Sigmoid colon (tissue), 7 donors: ENCODE data around the gene SVOPL. TPM values are rescaled to one million over a fixed set of nuclear protein-coding genes. Genes with fewer than 3 reads are reported as not detected.

Experiments
- DNase-seq: peaks from one replicate; pipeline ENCODE4 v3.0.0-alpha.2; 2019
- H3K27ac ChIP-seq, 4 donors: fragments of 200-600 bp; sonication (generic); one replicate each; pipeline ENCODE4 v1.5.1; 2016 to 2019; ENCODE audit warnings: mild to moderate bottlenecking in 1 of 4
- H3K27me3 ChIP-seq, 3 donors: fragments of 200-600 bp; sonication (generic); one replicate each; pipeline ENCODE4 v1.5.1; 2019; ENCODE audit warnings: mild to moderate bottlenecking in 1 of 3
- H3K36me3 ChIP-seq, 4 donors: fragments of 200-600 bp; sonication (generic); one replicate each; pipeline ENCODE4 v1.5.1; 2016 to 2019
- H3K4me1 ChIP-seq, 4 donors: fragments of 200-600 bp; sonication (generic); one replicate each; pipeline ENCODE4 v1.5.1; 2017 to 2019
- H3K4me3 ChIP-seq, 4 donors: fragments of 200-600 bp; sonication (generic); one replicate each; pipeline ENCODE4 v1.5.1; 2017 to 2019; ENCODE audit warnings: mild to moderate bottlenecking in 2 of 4, moderate library complexity in 1 of 4
- H3K9me3 ChIP-seq, 4 donors: fragments of 200-600 bp in 3 of 4; sonication (generic) in 3 of 4; one replicate each; pipeline versions ENCODE4 v1.5.1 to v1.6.1; 2013 to 2019
- EP300 ChIP-seq, 4 donors: sonication (generic); formaldehyde crosslinking; IDR thresholded peaks; one replicate each; pipeline ENCODE4 v1.6.1; 2017; ENCODE audit warnings: antibody characterized with exemption in 4 of 4
- POLR2A ChIP-seq, 2 donors: fragments of 450-650 bp; IDR thresholded peaks; one replicate each; pipeline ENCODE4 v1.6.1; 2016; ENCODE audit warnings: antibody characterized with exemption in 2 of 2, mild to moderate bottlenecking in 2 of 2, moderate library complexity in 2 of 2
- POLR2AphosphoS5 ChIP-seq, 4 donors: sonication (generic); formaldehyde crosslinking; IDR thresholded peaks; one replicate each; pipeline ENCODE4 v1.6.1; 2017; ENCODE audit warnings: antibody characterized with exemption in 4 of 4
- WGBS, 2 donors: extraction: QIAGEN DNeasy Blood & Tissue Kit; methylation state at CpG; one replicate each; pipeline ENCODE4 v1.1.7; 2013; 5-methylcytosine and 5-hydroxymethylcytosine counted together
- intact Hi-C: fragments of 100-400 bp; cut with DNase I; formaldehyde crosslinking; loops from one replicate; pipeline ENCODE4 v1.15.1; 2023
- polyA plus RNA-seq, 3 donors: library from polyadenylated mRNA; stranded (reverse); fragments of 200-250 nt; gene quantifications; one replicate each; pipeline ENCODE4 v1.2.3, GENCODE V29; 2013
- total RNA-seq, 4 donors: library from RNA; depleted of rRNA; stranded (reverse); fragments of >200 nt; gene quantifications; one replicate each; pipeline ENCODE4 v1.1.0, GENCODE V29; 2016
- TF ChIP-seq, protein P1 (sequence below), 4 experiments: fragments of 450-650 bp in 3 of 4; fragments of 200-600 bp in 1 of 4; IDR thresholded peaks; one replicate each; pipeline ENCODE4 v1.5.1; 2016 to 2019; ENCODE audit warnings: antibody characterized with exemption in 4 of 4, mild to moderate bottlenecking in 3 of 4, moderate library complexity in 2 of 4
- donor health status: healthy with polysubstance abuse.
- donor health status: Bipolar disorder and iron deficiency.
- donor health status: healthy.

SVOPL gene
- total and polyA plus RNA-seq, 7 donors, result 1.8 to 2.3 TPM; not detected in 5

DNA sequence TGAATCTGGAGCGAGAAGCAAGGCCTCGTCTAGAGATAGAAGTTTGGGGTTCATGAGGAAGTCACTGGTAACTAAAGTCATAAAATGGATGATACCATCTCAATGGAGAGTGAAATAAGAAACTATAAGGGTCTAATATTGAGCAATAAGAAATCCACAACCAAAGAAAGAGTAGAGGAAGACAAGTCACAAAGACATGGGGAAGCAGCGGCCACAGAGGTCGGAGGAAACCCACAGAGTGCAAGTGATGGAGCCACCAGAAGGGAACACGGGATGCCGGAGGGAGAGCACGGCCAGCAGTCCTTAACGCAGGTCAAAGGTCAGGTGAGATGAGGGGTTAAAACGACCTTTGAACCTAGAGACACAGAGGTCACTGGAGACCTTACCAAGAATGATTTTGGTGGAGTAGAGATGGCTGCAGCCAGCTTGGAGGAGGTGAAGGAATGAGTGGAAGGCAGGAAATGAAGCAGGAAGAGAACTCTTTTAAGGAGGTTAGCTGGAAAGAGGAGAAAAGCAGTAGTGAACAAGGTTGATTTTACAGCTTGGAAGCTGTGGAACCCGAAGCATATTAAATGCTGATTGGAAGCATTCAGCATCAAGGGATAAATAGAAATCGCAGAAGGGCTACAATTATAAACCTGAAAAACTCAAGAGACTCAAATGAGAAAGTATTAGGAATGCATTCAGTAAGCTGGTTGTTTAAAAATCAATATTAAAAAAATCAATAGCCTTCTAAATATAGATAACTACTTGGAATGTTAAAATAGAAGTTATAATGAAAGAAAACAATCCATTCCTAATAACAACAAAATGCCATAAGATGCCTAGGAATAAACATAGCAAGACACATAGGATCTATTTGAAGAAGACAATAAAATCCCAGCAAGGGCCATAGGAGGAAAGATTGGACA lies 93.7 kb downstream of the SVOPL start:
- intact Hi-C loops, result no loop called here
- 86 to 90% methylated on average over 11 of the region's 11 CpGs for WGBS, 2 donors
- Histone ChIP-seq H3K4me1 (no peaks in the 10 kb centered on the region), H3K36me3 (no peaks in the 10 kb centered on the region), H3K27me3 (no peaks in the 10 kb centered on the region), H3K9me3 (no peaks in the 10 kb centered on the region), H3K27ac (no peak overlapping the region), H3K4me3 (no peak overlapping the region)
- TF ChIP-seq POLR2A (IDR thresholded peaks at IDR 0.05) (no peak), POLR2AphosphoS5 (IDR thresholded peaks at IDR 0.05) (no peak), EP300 (IDR thresholded peaks at IDR 0.05) (no peak)
- TF ChIP-seq, protein P1, sequence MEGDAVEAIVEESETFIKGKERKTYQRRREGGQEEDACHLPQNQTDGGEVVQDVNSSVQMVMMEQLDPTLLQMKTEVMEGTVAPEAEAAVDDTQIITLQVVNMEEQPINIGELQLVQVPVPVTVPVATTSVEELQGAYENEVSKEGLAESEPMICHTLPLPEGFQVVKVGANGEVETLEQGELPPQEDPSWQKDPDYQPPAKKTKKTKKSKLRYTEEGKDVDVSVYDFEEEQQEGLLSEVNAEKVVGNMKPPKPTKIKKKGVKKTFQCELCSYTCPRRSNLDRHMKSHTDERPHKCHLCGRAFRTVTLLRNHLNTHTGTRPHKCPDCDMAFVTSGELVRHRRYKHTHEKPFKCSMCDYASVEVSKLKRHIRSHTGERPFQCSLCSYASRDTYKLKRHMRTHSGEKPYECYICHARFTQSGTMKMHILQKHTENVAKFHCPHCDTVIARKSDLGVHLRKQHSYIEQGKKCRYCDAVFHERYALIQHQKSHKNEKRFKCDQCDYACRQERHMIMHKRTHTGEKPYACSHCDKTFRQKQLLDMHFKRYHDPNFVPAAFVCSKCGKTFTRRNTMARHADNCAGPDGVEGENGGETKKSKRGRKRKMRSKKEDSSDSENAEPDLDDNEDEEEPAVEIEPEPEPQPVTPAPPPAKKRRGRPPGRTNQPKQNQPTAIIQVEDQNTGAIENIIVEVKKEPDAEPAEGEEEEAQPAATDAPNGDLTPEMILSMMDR (IDR thresholded peaks at IDR 0.05), result no peak
- DNase-seq, result no peak

DNA sequence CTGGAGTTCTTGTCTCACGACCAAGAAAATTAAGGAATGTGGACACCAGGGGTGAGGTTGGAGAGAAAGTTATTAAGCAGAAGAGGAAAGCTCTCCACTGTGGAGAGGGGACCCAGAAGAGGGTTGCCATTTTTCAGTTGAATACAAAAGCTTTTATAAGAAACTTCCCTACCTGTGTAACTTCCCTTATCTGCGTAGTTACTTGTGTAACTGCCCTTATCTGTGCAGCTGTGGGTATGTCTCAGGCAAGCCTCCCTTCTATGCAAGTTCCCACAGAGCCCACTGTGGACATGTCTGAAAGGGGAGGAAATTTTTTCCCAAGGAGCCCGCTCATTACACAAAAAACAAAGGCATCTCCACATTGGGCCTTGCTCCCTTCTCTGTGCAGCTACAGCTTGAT lies 94.9 kb downstream of the SVOPL start:
- H3K4me3 ChIP-seq, result no peak overlapping the region
- H3K36me3 ChIP-seq, result no peaks in the 10 kb centered on the region
- intact Hi-C loops, result no loop called here
- no peak for TF ChIP-seq EP300 (IDR thresholded peaks at IDR 0.05)
- TF ChIP-seq POLR2A (IDR thresholded peaks at IDR 0.05), result no peak
- TF ChIP-seq, protein P1 (IDR thresholded peaks at IDR 0.05), result no peak
- TF ChIP-seq POLR2AphosphoS5 (IDR thresholded peaks at IDR 0.05), result no peak
- no peaks in the 10 kb centered on the region for H3K9me3 ChIP-seq
- no peak for DNase-seq
- no peaks in the 10 kb centered on the region for H3K4me1 ChIP-seq
- 93 to 94% methylated on average over 3 of the region's 3 CpGs for WGBS, 2 donors
- no peak overlapping the region for H3K27ac ChIP-seq
- H3K27me3 ChIP-seq, result no peaks in the 10 kb centered on the region

DNA sequence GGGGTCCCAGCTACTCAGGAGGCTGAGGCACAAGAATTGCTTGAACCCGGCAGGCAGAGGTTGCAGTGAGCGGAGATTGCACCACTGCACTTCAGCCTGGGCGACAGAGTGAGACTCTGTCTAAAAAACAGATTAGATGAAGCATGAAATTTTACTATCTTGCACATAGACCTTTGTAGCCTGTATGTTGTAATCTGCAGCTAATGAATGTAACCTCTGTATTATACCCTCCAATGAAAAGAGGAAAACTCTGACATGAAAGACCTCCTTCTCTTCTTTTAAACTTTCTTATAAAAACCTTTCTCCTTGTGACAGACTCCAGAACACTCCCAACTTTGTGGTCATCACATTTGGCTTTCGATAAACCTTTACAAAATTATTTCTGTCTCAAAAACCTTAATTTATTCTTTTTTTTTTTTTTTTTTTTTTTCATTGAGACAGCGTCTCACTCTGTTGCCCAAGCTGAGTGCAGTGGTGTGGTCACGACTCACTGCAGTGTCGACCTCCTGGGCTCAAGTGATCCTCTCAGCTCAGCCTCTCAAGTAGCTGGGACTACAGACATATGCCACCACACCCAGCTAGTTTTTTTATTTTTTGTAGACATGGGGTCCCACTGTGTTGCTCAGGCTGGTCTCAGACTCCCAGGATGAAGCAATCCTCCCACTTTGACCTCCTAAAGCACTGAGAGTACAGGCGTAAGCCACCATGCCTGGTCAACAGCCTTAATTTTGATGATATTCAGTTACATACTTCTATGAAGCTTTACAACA lies 97.4 kb downstream of the SVOPL start:
- no peak for TF ChIP-seq POLR2AphosphoS5 (IDR thresholded peaks at IDR 0.05)
- no peak for TF ChIP-seq EP300 (IDR thresholded peaks at IDR 0.05)
- Histone ChIP-seq H3K36me3 (no peaks in the 10 kb centered on the region), H3K9me3 (no peaks in the 10 kb centered on the region), H3K27ac (no peak overlapping the region), H3K4me1 (no peaks in the 10 kb centered on the region), H3K27me3 (no peaks in the 10 kb centered on the region), H3K4me3 (no peak overlapping the region)
- intact Hi-C loops, result no loop called here
- 86 to 89% methylated on average over 8 of the region's 8 CpGs for WGBS, 2 donors
- DNase-seq, result no peak

DNA sequence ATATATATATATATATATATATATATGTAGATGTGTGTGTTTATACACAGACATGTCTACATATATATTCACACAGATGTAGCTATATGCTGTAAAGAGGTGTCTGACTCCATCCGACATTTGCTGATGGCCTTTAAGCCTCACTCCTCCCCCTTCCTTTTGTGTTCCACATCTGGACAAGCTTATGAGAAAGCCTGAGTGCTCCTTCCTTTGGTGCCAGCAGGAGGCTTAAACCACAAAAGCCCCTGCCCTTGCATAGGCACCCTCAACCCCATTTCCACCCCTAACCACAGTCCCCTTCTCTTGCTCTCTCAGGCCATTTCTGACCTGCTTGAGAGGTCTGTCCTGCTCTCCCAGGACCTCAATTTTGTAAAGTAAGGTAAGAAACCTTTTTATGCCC lies 98.7 kb downstream of the SVOPL start:
- WGBS, 2 donors, result 41 to 76% methylated on average over 1 of the region's 1 CpG
- no peak overlapping the region for H3K27ac ChIP-seq
- intact Hi-C loops, result no loop called here
- no peak for DNase-seq
- no peaks in the 10 kb centered on the region for H3K36me3 ChIP-seq
- H3K27me3 ChIP-seq, result no peaks in the 10 kb centered on the region
- TF ChIP-seq EP300 (IDR thresholded peaks at IDR 0.05) (no peak), POLR2AphosphoS5 (IDR thresholded peaks at IDR 0.05) (no peak), POLR2A (IDR thresholded peaks at IDR 0.05) (no peak)
- TF ChIP-seq, protein P1 (IDR thresholded peaks at IDR 0.05), result no peak
- H3K4me3 ChIP-seq, result no peak overlapping the region
- no peaks in the 10 kb centered on the region for H3K9me3 ChIP-seq
- H3K4me1 ChIP-seq, result no peaks in the 10 kb centered on the region

DNA sequence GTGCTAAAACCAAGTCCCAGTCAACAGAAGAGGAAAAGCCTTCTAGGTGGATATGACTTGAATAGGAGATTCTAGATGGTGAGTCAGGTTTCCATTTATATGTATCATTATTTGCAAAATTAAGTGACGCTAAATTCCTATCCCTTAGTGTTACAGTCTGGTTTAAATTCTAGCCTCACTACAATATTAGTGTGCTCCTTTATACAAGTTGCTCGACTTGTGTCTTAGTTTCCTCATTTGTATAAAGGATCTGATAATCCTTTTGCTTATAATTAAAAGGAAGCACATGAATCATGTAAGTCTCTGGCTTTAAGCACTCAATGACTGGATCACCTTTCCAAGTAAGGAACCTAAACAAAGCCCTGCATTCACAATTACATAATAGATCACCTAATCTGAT lies 105.7 kb downstream of the SVOPL start:
- Histone ChIP-seq H3K27ac (no peak overlapping the region), H3K9me3 (no peaks in the 10 kb centered on the region), H3K4me1 (no peaks in the 10 kb centered on the region), H3K27me3 (no peaks in the 10 kb centered on the region), H3K4me3 (no peak overlapping the region), H3K36me3 (no peaks in the 10 kb centered on the region)
- intact Hi-C loops, result no loop called here
- TF ChIP-seq, protein P1 (IDR thresholded peaks at IDR 0.05), result no peak
- TF ChIP-seq POLR2AphosphoS5 (IDR thresholded peaks at IDR 0.05), result no peak
- no peak for TF ChIP-seq POLR2A (IDR thresholded peaks at IDR 0.05)
- TF ChIP-seq EP300 (IDR thresholded peaks at IDR 0.05), result no peak
- WGBS, 2 donors, result 74 to 80% methylated on average over 2 of the region's 2 CpGs
- DNase-seq, result no peak
